HEK293 (cell line): ENCODE results near the gene PTGES2.

Experiments used
- AEBP2 ChIP-seq: fragments of 450-650 bp; formaldehyde crosslinking; IDR thresholded peaks from 2 replicates; pipeline ENCODE4 v1.5.1; 2016; ENCODE audit warnings: missing biosample characterization, missing genetic modification characterization, borderline replicate concordance
- BCL11B ChIP-seq: fragments of 450-650 bp; formaldehyde crosslinking; IDR thresholded peaks from 2 replicates; pipeline ENCODE4 v1.5.1; 2016; ENCODE audit warnings: low read depth, missing biosample characterization, missing genetic modification characterization
- CTCF ChIP-seq: fragments of 450-650 bp; formaldehyde crosslinking; IDR thresholded peaks from 2 replicates; pipeline ENCODE4 v1.5.1; 2016; ENCODE audit warnings: missing biosample characterization, missing genetic modification characterization
- KLF17 ChIP-seq: fragments of 450-650 bp; formaldehyde crosslinking; IDR thresholded peaks from 2 replicates; pipeline ENCODE4 v1.5.1; 2016; ENCODE audit warnings: missing biosample characterization, missing genetic modification characterization
- PRDM1 ChIP-seq: fragments of 450-650 bp; formaldehyde crosslinking; IDR thresholded peaks from 2 replicates; pipeline ENCODE4; 2016; ENCODE audit warnings: missing biosample characterization, missing genetic modification characterization
- PRDM2 ChIP-seq: fragments of 450-650 bp; formaldehyde crosslinking; IDR thresholded peaks from 2 replicates; pipeline ENCODE4 v1.5.1; 2016; ENCODE audit warnings: missing biosample characterization, missing genetic modification characterization, borderline replicate concordance
- SALL2 ChIP-seq: fragments of 450-650 bp; formaldehyde crosslinking; IDR thresholded peaks from 2 replicates; pipeline ENCODE4 v1.5.0; 2017; ENCODE audit warnings: missing biosample characterization, mild to moderate bottlenecking, missing genetic modification characterization, borderline replicate concordance
- TCF7L2 ChIP-seq: IDR thresholded peaks from 2 replicates; pipeline ENCODE4 v1.6.1; 2011; ENCODE audit warnings: low read depth, mild to moderate bottlenecking, inconsistent platforms, low read length, moderate library complexity, borderline replicate concordance
- TSHZ1 ChIP-seq: fragments of 450-650 bp; formaldehyde crosslinking; IDR thresholded peaks from 2 replicates; pipeline ENCODE4 v1.5.1; 2016; ENCODE audit warnings: missing biosample characterization, missing genetic modification characterization, borderline replicate concordance
- ZFHX2 ChIP-seq: fragments of 450-650 bp; formaldehyde crosslinking; conservative IDR thresholded peaks from 2 replicates; pipeline ENCODE4 v1.5.1; 2016; ENCODE audit warnings: missing biosample characterization, missing genetic modification characterization
- ZFP3 ChIP-seq: fragments of 450-650 bp; formaldehyde crosslinking; IDR thresholded peaks from 2 replicates; pipeline ENCODE4 v1.5.1; 2016; ENCODE audit warnings: low read depth, missing biosample characterization, missing genetic modification characterization
- ZIC2 ChIP-seq: fragments of 450-650 bp; formaldehyde crosslinking; IDR thresholded peaks from 2 replicates; pipeline ENCODE4 v1.5.1; 2016; ENCODE audit warnings: missing biosample characterization, missing genetic modification characterization
- ZNF114 ChIP-seq: fragments of 450-650 bp; formaldehyde crosslinking; IDR thresholded peaks from 2 replicates; pipeline ENCODE4 v1.5.0; 2017; ENCODE audit warnings: missing biosample characterization, missing genetic modification characterization
- ZNF174 ChIP-seq: fragments of 450-650 bp; formaldehyde crosslinking; IDR thresholded peaks from 2 replicates; pipeline ENCODE4 v1.5.0; 2017; ENCODE audit warnings: missing biosample characterization, mild to moderate bottlenecking, missing genetic modification characterization
- ZNF184 ChIP-seq: fragments of 450-650 bp; IDR thresholded peaks from 2 replicates; pipeline ENCODE4 v1.5.1; 2018; ENCODE audit warnings: missing biosample characterization, mild to moderate bottlenecking, missing genetic modification characterization
- ZNF211 ChIP-seq: fragments of 450-650 bp; formaldehyde crosslinking; IDR thresholded peaks from 2 replicates; pipeline ENCODE4 v1.5.1; 2016; ENCODE audit warnings: low read depth, missing biosample characterization, missing genetic modification characterization
- ZNF23 ChIP-seq: fragments of 450-650 bp; formaldehyde crosslinking; IDR thresholded peaks from 2 replicates; pipeline ENCODE4 v1.5.1; 2016; ENCODE audit warnings: missing biosample characterization, missing genetic modification characterization, borderline replicate concordance
- ZNF292 ChIP-seq: fragments of 450-650 bp; formaldehyde crosslinking; IDR thresholded peaks from 2 replicates; pipeline ENCODE4 v1.5.1; 2016; ENCODE audit warnings: low read depth, missing biosample characterization, missing genetic modification characterization, borderline replicate concordance
- ZNF302 ChIP-seq: fragments of 450-650 bp; formaldehyde crosslinking; IDR thresholded peaks from 2 replicates; pipeline ENCODE4 v1.5.1; 2016; ENCODE audit warnings: missing biosample characterization, missing genetic modification characterization, low read depth
- ZNF416 ChIP-seq: fragments of 450-650 bp; formaldehyde crosslinking; IDR thresholded peaks from 2 replicates; pipeline ENCODE4 v1.5.1; 2016; ENCODE audit warnings: missing biosample characterization, missing genetic modification characterization
- ZNF426 ChIP-seq: fragments of 450-650 bp; formaldehyde crosslinking; IDR thresholded peaks from 2 replicates; pipeline ENCODE4 v1.5.1; 2017; ENCODE audit warnings: missing biosample characterization, missing genetic modification characterization, mild to moderate bottlenecking, inconsistent platforms, moderate library complexity
- ZNF501 ChIP-seq: fragments of 450-650 bp; formaldehyde crosslinking; IDR thresholded peaks from 2 replicates; pipeline ENCODE4 v1.5.1; 2016; ENCODE audit warnings: missing biosample characterization, missing genetic modification characterization
- ZNF560 ChIP-seq: fragments of 450-650 bp; formaldehyde crosslinking; IDR thresholded peaks from 2 replicates; pipeline ENCODE4 v1.5.1; 2017; ENCODE audit warnings: missing biosample characterization, missing genetic modification characterization, borderline replicate concordance
- ZNF701 ChIP-seq: fragments of 450-650 bp; formaldehyde crosslinking; IDR thresholded peaks from 2 replicates; pipeline ENCODE4 v1.5.1; 2016; ENCODE audit warnings: missing biosample characterization, missing genetic modification characterization
- ZNF707 ChIP-seq: fragments of 450-650 bp; formaldehyde crosslinking; IDR thresholded peaks from 2 replicates; pipeline ENCODE4 v1.5.1; 2016; ENCODE audit warnings: missing biosample characterization, missing genetic modification characterization
- ZNF830 ChIP-seq: fragments of 450-650 bp; IDR thresholded peaks from 2 replicates; pipeline ENCODE4 v1.5.0; 2018; ENCODE audit warnings: missing biosample characterization, missing genetic modification characterization, low read depth, mild to moderate bottlenecking, moderate library complexity

PTGES2 gene

GRCh38 chr9:128159784-128160602 lies 32.5 kb upstream of the PTGES2 start, which contains the start of gene BBLN (continued):
- no peak for TF ChIP-seq ZNF23 (tag by site-specific recombination)
- no peak for TF ChIP-seq ZNF184 (tag by site-specific recombination)
- TF ChIP-seq ZNF426 (tag by site-specific recombination): no peak
- no peak for TF ChIP-seq PRDM1 (tag by site-specific recombination)
- no peak for TF ChIP-seq ZFP3 (tag by site-specific recombination)
- TF ChIP-seq ZNF174 (tag by site-specific recombination): no peak
- TF ChIP-seq ZNF701 (tag by site-specific recombination): no peak
- no peak for TF ChIP-seq BCL11B (tag by site-specific recombination)
- no peak for TF ChIP-seq TSHZ1 (tag by site-specific recombination)
- no peak; the same call in 1 of the 2 replicates for TF ChIP-seq ZNF501
- no peak for TF ChIP-seq ZNF416 (tag by site-specific recombination)
- no peak for TF ChIP-seq ZNF114 (tag by site-specific recombination)
- no peak for TF ChIP-seq SALL2
- no peak for TF ChIP-seq ZNF707
- no peak for TF ChIP-seq ZNF302 (tag by site-specific recombination)
- TF ChIP-seq KLF17: 0 out of 2 replicates have a peak, but pooled peaks have one; percentile 10
- no peak for TF ChIP-seq ZNF830
- no peak for TF ChIP-seq PRDM2
- no peak for TF ChIP-seq CTCF (tag by site-specific recombination)
- peak; percentile 96 for TF ChIP-seq ZFHX2
- no peak for TF ChIP-seq AEBP2 (tag by site-specific recombination)
- TF ChIP-seq ZNF560 (tag by site-specific recombination): no peak
- TF ChIP-seq TCF7L2: no peak
- peak; percentile 42; the same call in 1 of the 2 replicates for TF ChIP-seq ZIC2
- TF ChIP-seq ZNF211: no peak
- no peak for TF ChIP-seq ZNF292 (tag by site-specific recombination)
